Transverse colon (tissue), 4 donors: ENCODE data around the gene VMP1. TPM values are rescaled to one million over a fixed set of nuclear protein-coding genes. Genes with fewer than 3 reads are reported as not detected.

ENCODE experiments used
- DNase-seq: peaks from one replicate; pipeline ENCODE4 v3.0.0-alpha.2; 2019
- H3K27ac ChIP-seq, 4 donors: fragments of 200-600 bp; sonication (generic); 2 replicates each; pipeline ENCODE4 v1.5.1; 2016 to 2018; ENCODE audit warnings: inconsistent platforms in 4 of 4
- H3K27me3 ChIP-seq: fragments of 200-600 bp; sonication (generic); 2 replicates; pipeline ENCODE4 v1.5.1; 2017; ENCODE audit warnings: inconsistent platforms
- H3K36me3 ChIP-seq, 4 donors: fragments of 200-600 bp; sonication (generic); 2 replicates each; pipeline ENCODE4 v1.5.1; 2017 to 2019; ENCODE audit warnings: inconsistent platforms in 4 of 4
- H3K4me1 ChIP-seq, 4 donors: fragments of 200-600 bp; sonication (generic); 2 replicates each; pipeline ENCODE4 v1.5.1; 2017 to 2020; ENCODE audit warnings: inconsistent platforms in 4 of 4
- H3K4me3 ChIP-seq, 4 donors: fragments of 200-600 bp; sonication (generic); 1 replicate in 1 of 4; 2 replicates in 3 of 4; pipeline versions ENCODE4 v1.5.1 to v1.6.1; 2017 to 2019; ENCODE audit warnings: inconsistent platforms in 4 of 4
- H3K9me3 ChIP-seq, 2 donors: fragments of 200-600 bp; sonication (generic); 2 replicates each; pipeline ENCODE4 v1.5.1; 2017 to 2019; ENCODE audit warnings: inconsistent platforms in 2 of 2
- EP300 ChIP-seq: sonication (generic); formaldehyde crosslinking; IDR thresholded peaks from one replicate; pipeline ENCODE4 v1.6.1; 2017; ENCODE audit warnings: antibody characterized with exemption, low read depth
- POLR2A ChIP-seq: fragments of 450-650 bp; IDR thresholded peaks from one replicate; pipeline ENCODE4 v1.6.1; 2016; ENCODE audit warnings: antibody characterized with exemption, mild to moderate bottlenecking, moderate library complexity
- POLR2AphosphoS5 ChIP-seq, 3 donors: sonication (generic); formaldehyde crosslinking; IDR thresholded peaks; one replicate each; pipeline ENCODE4 v1.6.1; 2016; ENCODE audit warnings: antibody characterized with exemption in 3 of 3
- WGBS, 2 donors: methylation state at CpG; one replicate each; pipeline ENCODE4 v1.1.5; 2018; ENCODE audit warnings: low coverage in 1 of 2; 5-methylcytosine and 5-hydroxymethylcytosine counted together
- in situ Hi-C, 4 donors: fragments of 200-750 bp; cut with MboI; loops; one replicate each; pipeline versions ENCODE4 v1.15.0 to v1.15.1; 2017; ENCODE audit warnings: low sequenced_read_pairs in 3 of 4, low pct_ligation_motif_present in 1 of 4, low pct_unique_long_range_greater_than_20kb in 1 of 4
- intact Hi-C: fragments of 100-400 bp; cut with DNase I; formaldehyde crosslinking; loops from one replicate; pipeline ENCODE4 v1.15.1; 2023; ENCODE audit warnings: low total_unique reads
- total RNA-seq, 4 donors: library from RNA; depleted of rRNA; stranded (reverse); fragments of >200 nt; gene quantifications; one replicate each; pipeline ENCODE4 v1.1.0, GENCODE V29; 2016
- TF ChIP-seq, protein P1 (sequence below), 5 experiments: fragments of 200-600 bp in 3 of 5; fragments of 450-650 bp in 2 of 5; sonication (generic) in 3 of 5; IDR thresholded peaks; 1 replicate in 2 of 5; 2 replicates in 3 of 5; pipeline ENCODE4 v1.5.1; 2016 to 2017; ENCODE audit warnings: antibody characterized with exemption in 5 of 5, inconsistent platforms in 3 of 5, mild to moderate bottlenecking in 2 of 5, moderate library complexity in 1 of 5

The VMP1 gene
- total RNA-seq, 4 donors from 2014 or later = 136 to 547 (median 339) TPM

GRCh38 chr17:59760160-59760559 is 52.7 kb downstream of the VMP1 start:
- intact Hi-C loops (no loop called here), in situ Hi-C loops (no loop called here)
- no peaks in the 10 kb centered on the region for H3K27me3 ChIP-seq
- 88 to 100% methylated on average over 1 of the region's 1 CpG for WGBS, 2 donors
- H3K9me3 ChIP-seq = no peaks in the 10 kb centered on the region
- no peak for DNase-seq
- H3K27ac ChIP-seq = no peak overlapping the region
- TF ChIP-seq POLR2A (no peak), EP300 (no peak), POLR2AphosphoS5 (IDR thresholded peaks at IDR 0.05) (no peak)
- TF ChIP-seq, protein P1, sequence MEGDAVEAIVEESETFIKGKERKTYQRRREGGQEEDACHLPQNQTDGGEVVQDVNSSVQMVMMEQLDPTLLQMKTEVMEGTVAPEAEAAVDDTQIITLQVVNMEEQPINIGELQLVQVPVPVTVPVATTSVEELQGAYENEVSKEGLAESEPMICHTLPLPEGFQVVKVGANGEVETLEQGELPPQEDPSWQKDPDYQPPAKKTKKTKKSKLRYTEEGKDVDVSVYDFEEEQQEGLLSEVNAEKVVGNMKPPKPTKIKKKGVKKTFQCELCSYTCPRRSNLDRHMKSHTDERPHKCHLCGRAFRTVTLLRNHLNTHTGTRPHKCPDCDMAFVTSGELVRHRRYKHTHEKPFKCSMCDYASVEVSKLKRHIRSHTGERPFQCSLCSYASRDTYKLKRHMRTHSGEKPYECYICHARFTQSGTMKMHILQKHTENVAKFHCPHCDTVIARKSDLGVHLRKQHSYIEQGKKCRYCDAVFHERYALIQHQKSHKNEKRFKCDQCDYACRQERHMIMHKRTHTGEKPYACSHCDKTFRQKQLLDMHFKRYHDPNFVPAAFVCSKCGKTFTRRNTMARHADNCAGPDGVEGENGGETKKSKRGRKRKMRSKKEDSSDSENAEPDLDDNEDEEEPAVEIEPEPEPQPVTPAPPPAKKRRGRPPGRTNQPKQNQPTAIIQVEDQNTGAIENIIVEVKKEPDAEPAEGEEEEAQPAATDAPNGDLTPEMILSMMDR (IDR thresholded peaks at IDR 0.05) = no peak
- peaks cover 0 to 25% (median 5%) of the 10 kb centered on the region in 4 donors for H3K4me1 ChIP-seq
- no peak overlapping the region for H3K4me3 ChIP-seq
- H3K36me3 ChIP-seq = peaks cover 0 to 17% (median 2%) of the 10 kb centered on the region in 4 donors

GRCh38 chr17:59761385-59762048 is 54.1 kb downstream of the VMP1 start:
- no peaks in the 10 kb centered on the region for H3K9me3 ChIP-seq
- no peak for TF ChIP-seq POLR2A
- TF ChIP-seq POLR2AphosphoS5 (IDR thresholded peaks at IDR 0.05) = no peak
- TF ChIP-seq, protein P1 (IDR thresholded peaks at IDR 0.05) = no peak
- no peak for TF ChIP-seq EP300
- H3K4me3 ChIP-seq = no peak overlapping the region
- DNase-seq = no peak
- H3K4me1 ChIP-seq = peaks cover 0 to 18% (median under 1%) of the 10 kb centered on the region in 4 donors
- 49 to 69% methylated on average over 2 to 3 of the region's 3 CpGs for WGBS, 2 donors
- H3K27ac ChIP-seq = peak overlapping the region; percentile 26 to 53 (median 36)
- H3K27me3 ChIP-seq = no peaks in the 10 kb centered on the region
- intact Hi-C loops (no loop called here), in situ Hi-C loops (no loop called here)
- peaks cover 0 to 17% (median 2%) of the 10 kb centered on the region in 4 donors for H3K36me3 ChIP-seq

DNA sequence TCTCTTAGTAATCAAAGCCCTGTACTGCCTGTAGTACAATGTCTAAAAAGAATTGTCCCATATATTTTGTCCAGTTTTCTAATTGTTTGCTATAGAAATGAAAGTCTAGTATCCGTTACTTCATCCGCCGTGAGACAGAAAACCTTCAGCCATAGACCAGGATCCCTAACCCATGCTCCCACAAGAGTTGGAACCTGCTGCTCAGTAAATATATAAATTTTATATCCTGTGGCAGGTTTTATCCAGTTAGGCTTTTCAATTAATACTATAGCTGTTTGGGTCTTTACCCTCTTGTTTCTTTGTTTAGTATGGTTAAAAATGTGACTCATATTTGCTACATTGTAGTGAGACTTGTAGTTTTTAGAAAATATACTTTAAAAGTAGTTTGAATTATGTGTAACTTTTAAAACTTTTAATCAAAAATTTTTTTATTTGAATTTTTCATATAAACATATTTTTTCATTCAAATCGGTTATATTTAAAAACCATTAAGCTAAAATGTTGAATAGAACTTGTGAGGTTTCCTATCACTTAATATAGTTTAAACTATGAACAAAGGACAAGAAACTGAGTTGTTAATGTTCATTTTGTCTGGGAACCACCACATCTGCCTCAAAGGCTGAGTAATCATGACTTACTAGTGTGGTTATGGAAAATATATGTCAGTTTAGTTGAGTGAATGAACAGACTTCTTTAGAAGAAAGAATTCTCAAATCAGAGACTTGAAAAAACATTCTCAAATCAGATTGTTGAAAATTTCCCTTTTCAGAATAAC is 54.8 kb downstream of the VMP1 start:
- DNase-seq = no peak
- Histone ChIP-seq H3K4me3 (no peak overlapping the region), H3K36me3 (peaks cover 0 to 17% (median 3%) of the 10 kb centered on the region in 4 donors), H3K4me1 (peaks cover 0 to 18% (median 0%) of the 10 kb centered on the region in 4 donors), H3K27me3 (no peaks in the 10 kb centered on the region), H3K9me3 (no peaks in the 10 kb centered on the region), H3K27ac (peak overlapping the region; percentile 26 to 53 (median 40))
- in situ Hi-C loops (no loop called here), intact Hi-C loops (no loop called here)
- no peak for TF ChIP-seq POLR2A
- TF ChIP-seq, protein P1 (IDR thresholded peaks at IDR 0.05) = no peak
- 81 to 88% methylated on average over 4 of the region's 4 CpGs for WGBS, 2 donors

DNA sequence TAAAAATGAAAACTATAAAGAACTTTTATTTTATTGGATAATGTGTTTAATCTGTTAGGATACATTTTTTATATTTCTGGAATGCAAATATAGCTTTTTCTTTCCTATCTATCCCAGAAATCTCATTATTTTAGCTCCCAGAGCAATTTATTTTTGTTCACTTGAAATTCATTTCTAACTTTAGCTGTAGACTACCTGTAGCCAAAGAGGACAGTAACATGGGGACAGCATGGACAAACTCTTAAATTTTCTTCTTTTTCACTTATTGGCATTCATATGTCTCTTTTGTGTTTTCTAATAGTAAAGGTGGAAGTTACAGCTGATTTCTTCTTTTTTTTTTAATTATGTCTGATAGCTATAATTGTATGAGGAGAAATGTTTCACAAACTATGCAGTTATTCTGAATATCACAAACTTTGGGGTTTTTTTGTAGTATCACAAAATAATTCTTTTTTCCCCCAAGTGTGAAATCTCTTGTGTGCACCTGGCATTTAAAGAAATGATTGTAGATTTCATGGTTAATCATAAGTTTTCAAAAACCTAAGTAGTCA is 55.4 kb downstream of the VMP1 start:
- H3K4me3 ChIP-seq = no peak overlapping the region
- H3K9me3 ChIP-seq = no peaks in the 10 kb centered on the region
- no peaks in the 10 kb centered on the region for H3K27me3 ChIP-seq
- peaks cover 0 to 17% (median 6%) of the 10 kb centered on the region in 4 donors for H3K36me3 ChIP-seq
- peak overlapping the region in 3 of 4 donors; percentile 26 to 53 (median 49) for H3K27ac ChIP-seq
- peaks cover 0 to 18% (median 0%) of the 10 kb centered on the region in 4 donors for H3K4me1 ChIP-seq
- TF ChIP-seq POLR2A (no peak), EP300 (no peak), POLR2AphosphoS5 (IDR thresholded peaks at IDR 0.05) (no peak)
- TF ChIP-seq, protein P1 (IDR thresholded peaks at IDR 0.05) = no peak
- in situ Hi-C loops (no loop called here), intact Hi-C loops (no loop called here)
- DNase-seq = no peak
